Loucy (cell line): ENCODE results near the gene TET1.

Experiments used
- EZH2phosphoT487 ChIP-seq: fragments of 200-600 bp; IDR thresholded peaks from 2 replicates; pipeline ENCODE4 v1.6.1; 2018; ENCODE audit warnings: antibody characterized with exemption, mild to moderate bottlenecking, moderate library complexity, borderline replicate concordance
- TF ChIP-seq, protein P1 (sequence below): fragments of 200-600 bp; sonication (generic); conservative IDR thresholded peaks from 2 replicates; pipeline ENCODE4 v1.5.1; 2014; ENCODE audit warnings: mild to moderate bottlenecking, antibody characterized with exemption, low read length

DNA sequence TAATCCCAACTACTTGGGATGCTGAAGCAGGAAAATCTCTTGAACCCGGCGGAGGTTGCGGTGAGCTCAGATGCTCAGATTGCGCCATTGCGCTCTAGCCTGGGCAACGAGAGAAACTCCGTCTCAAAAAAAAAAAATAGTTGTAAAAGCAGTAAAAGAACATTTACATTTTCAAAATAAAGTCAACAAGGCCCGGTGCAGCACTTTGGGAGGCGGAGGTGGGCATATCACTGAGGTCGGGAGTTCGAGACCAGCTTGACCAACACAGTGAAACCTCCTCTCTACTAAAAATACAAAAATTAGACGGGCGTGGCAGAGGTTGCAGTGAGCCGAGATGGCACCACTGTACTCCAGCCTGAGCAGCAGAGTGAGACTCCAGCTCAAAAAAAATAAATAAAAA, 164.9 kb downstream of the TET1 start:
- TF ChIP-seq, protein P1, sequence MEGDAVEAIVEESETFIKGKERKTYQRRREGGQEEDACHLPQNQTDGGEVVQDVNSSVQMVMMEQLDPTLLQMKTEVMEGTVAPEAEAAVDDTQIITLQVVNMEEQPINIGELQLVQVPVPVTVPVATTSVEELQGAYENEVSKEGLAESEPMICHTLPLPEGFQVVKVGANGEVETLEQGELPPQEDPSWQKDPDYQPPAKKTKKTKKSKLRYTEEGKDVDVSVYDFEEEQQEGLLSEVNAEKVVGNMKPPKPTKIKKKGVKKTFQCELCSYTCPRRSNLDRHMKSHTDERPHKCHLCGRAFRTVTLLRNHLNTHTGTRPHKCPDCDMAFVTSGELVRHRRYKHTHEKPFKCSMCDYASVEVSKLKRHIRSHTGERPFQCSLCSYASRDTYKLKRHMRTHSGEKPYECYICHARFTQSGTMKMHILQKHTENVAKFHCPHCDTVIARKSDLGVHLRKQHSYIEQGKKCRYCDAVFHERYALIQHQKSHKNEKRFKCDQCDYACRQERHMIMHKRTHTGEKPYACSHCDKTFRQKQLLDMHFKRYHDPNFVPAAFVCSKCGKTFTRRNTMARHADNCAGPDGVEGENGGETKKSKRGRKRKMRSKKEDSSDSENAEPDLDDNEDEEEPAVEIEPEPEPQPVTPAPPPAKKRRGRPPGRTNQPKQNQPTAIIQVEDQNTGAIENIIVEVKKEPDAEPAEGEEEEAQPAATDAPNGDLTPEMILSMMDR: no peak
- TF ChIP-seq EZH2phosphoT487: no peak
